NCI-H526 (cell line): ENCODE measurements around the gene MAN2A2.

ENCODE experiments used
- DNase-seq, 2 experiments: peaks; one replicate each; lab custom pipeline; 2025; lab: John Stamatoyannopoulos, UW

Gene MAN2A2

DNA sequence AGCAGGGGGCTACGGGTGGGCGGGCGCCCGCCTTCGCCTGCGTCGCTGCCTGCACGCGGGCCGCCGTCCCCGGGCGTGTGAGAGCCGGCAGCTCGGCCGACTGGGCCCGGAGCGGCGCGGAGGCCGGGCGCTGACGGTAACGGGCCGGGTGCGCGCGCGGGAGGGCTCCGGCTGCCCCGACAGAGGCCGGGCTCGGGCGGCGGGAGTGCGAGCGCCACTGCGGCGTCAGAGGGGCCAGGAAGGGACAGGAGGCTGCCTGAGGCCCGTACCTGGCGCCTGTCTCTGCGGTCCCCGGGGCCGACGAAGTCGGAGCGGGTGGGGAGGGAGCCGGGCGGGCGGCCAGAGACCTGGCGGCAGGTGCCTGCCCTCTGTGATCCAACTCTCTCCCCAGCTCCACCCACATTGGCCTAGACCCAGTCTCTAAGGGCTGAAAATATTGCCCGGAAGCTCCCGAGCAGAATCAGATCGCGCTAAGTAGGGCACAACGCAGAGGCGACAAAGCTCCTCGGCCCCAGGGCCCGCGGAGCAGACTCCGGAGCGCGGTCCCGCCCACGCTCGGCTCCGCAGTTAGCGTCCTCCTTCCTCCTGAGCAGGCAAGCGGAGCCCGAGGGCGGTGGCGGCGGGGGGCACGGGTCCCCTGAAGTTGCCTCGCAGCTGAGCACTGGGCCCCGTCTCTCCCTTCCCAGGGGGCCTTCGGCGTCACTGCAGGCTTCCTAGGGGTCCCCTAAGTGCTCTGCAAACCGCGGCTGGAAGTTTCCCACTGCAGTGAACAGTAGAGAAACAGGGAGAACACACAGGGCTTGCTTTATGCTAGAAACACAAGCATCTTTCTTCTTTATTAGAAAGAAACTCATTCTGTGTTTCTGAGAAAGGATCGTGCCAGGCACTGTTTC, at the start of gene MAN2A2:
Gene MAN2A2, plus strand, starts transcription at position 463 of the 893 bp plus-strand sequence. CDS start 906 bp downstream, outside the sequence.
- peak in 1 of 2 experiments; percentile 72 for DNase-seq

DNA sequence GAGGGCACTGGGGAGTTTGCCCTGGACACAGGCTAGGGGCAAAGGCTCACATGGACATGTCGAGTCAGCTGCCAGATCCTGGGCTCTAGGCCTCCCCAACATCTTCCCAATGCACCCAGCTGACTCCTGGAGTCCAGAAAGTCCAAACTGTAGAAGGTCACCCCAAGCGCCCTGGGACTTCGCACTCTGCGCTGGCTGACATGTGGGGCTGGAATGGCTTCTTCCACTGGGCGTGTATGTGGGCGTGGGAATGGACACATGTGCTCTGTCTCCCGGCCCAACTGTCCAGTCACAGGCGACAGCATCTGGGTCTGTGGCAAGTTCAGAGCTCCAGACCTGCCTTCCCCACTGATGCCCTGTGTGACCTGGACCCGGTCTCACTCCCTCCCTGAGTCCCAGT, 48.0 kb upstream of the MAN2A2 start:
- no peak for DNase-seq

- no peak for DNase-seq
Measured at GRCh38 chr15:90857337-90857736, 45.8 kb upstream of the MAN2A2 start.

DNA sequence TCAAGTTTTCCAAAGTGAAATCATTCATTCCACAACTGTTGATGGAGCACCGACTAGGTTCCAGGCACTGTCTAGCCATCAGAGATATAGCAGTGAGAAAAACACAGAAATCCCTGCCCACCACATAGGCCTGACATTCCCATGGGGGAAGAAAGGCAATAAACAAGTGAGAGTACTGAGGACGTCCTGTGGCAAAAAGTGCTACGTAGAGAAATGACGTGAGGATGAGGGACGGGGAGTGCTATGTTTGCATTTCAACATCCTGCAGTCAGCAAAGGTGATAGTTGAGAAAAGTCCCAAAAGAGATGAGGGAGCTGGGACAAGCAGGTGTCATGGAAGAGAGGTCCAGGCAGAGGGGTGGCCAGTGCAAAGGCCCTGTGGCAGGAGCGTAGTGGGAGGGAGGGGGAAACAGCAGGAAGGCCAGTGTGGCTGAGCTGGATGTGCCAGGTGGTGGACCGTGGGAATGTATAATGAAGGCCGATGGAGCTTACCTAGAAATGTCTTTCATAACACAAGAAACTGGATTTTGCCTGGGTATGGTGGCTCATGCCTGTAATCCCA, 45.1 kb upstream of the MAN2A2 start:
- DNase-seq: no peak

- no peak for DNase-seq
Measured at GRCh38 chr15:90859234-90860131, 43.6 kb upstream of the MAN2A2 start.

GRCh38 chr15:90860450-90860849, 42.7 kb upstream of the MAN2A2 start:
- no peak for DNase-seq

GRCh38 chr15:90860942-90861675, 42.0 kb upstream of the MAN2A2 start:
- no peak for DNase-seq

GRCh38 chr15:90862487-90862886, 40.6 kb upstream of the MAN2A2 start:
- DNase-seq: no peak

- peak in 1 of 2 experiments; percentile 16 for DNase-seq
Measured at GRCh38 chr15:90862964-90863778, 39.9 kb upstream of the MAN2A2 start.

- no peak for DNase-seq
Measured at GRCh38 chr15:90863987-90864386, 39.1 kb upstream of the MAN2A2 start.

DNA sequence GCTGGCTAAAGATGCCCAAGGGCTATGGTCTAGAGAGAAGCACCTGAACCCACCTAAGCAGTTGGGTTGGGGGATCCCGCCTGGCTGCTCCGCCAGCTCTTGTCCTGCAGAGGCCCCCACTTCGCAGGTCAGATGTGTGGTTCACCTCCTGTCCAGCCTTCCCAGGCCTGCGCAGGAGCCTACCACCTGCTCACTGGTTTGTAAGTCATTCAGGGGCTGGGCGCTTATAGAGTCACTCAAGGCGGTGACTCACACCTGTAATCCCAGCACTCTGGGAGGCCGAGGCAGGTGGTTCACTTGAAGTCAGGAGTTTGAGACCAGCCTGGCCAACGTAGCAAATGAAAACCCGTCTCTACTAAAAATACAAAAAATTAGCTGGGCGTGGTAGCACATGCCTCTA, 38.6 kb upstream of the MAN2A2 start:
- no peak for DNase-seq

DNA sequence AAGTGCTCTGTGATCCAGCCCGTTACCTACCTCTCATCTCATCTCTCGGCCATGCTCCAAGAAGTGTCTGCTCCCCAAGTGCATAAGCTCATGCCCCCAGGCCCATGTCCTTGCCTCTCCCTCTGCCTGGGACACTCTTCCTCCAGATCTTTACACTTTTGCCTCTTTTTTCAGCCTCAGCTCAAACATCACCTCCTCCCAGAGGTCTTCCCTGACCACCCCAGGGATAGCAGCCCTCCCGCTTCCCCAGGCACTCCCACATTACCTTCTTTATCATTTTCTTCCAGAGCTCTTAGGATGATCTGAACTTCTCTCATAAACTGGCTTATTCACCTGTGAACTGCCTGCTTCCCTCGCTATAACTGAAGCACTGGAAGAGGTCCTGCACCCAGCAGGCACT, 37.4 kb upstream of the MAN2A2 start:
- DNase-seq: no peak

DNA sequence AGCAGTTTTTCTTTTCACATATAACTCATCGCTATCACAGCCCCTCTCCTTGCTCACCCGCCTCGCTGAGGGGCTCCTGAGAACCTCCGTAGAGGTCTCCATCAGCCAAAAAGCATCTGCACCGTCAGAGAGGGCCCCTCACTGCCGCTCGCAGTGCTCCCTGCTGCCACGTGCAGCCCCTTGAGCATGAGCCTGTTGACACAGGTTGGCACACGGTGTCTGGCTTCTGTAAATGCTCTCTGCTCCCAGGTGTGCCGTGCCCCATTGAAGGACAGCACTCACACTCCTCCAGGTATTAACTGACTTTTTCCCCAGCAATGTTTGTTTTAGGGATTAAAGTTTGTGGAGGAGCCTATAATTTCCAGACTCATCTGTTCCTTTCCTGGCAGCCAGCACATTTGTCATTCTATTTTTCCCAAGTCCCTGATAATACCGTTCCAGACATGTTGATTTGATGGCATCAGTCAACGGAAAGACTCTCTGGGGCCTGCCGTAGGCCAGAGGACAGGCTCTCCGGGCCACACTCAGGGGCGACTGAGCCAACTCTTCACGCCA, 36.9 kb upstream of the MAN2A2 start:
- no peak for DNase-seq

DNA sequence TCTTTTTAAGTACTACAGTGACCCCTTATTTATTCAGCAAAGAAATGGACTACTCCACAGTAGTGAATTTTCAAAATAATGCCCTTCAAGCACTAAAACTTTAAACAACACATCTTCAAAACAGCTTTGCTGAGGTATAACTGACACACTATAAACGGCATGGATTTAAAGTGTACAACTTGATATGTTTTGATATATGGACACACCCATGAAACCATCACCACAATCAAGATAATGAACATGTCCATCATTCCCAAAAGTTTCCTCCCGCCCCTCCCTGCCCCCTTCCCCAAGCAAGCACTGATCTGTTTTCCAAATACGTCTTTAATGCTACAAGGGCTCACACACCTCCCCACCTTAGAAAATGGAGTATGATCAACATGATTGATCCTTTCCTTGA, 36.3 kb upstream of the MAN2A2 start:
- no peak for DNase-seq

- DNase-seq: peak; percentile 88 to 93
Measured at GRCh38 chr15:90868261-90868689, 34.8 kb upstream of the MAN2A2 start, which contains the start of gene FURIN. Gene FURIN, plus strand, starts transcription at chr15:90868588. Its CDS starts 7,153 bp downstream, at chr15:90875741.

GRCh38 chr15:90869140-90869541, 34.0 kb upstream of the MAN2A2 start:
- no peak for DNase-seq

DNA sequence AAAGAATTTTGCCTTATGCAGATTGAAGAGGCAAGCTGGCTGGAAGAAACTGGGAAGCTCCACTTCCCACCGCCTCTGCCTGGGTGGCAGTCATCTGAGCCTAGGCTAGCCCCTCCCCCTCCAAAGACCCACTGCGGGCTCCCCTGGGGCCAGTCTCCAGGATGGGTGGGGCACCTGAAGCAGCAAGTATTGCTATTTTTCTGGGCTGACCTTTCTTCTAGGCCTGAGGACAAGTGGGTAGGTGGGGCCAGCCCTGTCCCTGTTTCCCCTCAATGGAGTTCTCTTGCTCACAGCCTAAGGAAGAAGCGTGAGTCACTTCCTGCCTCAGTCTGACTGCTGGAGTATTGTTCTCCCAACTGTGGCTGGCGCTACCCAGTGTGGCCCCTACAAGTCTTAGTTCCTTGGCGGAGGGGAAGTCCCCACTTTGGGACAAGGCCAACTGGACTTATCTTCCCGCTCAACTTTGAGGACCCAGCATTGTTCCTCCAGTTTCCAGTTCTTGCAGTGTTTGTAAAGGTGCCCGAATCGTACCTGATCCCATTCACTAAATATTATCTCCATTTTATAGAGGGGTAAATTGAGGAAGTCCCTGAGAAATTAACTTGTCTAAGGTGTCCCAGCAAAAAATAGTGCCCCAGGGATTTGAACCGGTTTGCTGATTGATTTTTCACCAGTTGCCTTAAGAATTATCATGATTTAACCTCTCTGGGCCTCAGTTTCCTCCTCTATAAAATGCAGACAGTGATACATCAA, 33.3 kb upstream of the MAN2A2 start:
- DNase-seq: peak; percentile 71 to 91

GRCh38 chr15:90870354-90871138, 32.6 kb upstream of the MAN2A2 start:
- DNase-seq: peak in 1 of 2 experiments; percentile 72
